Measurements from ENCODE around the gene TBCE. TPM values are rescaled to one million over a fixed set of nuclear protein-coding genes. Genes with fewer than 3 reads are reported as not detected.

The TBCE gene
- total and polyA plus RNA-seq, 2 experiments from 2014 or later = 21.5 to 43.9 TPM

GRCh38 chr1:235326719-235327558, 40.3 kb upstream of the TBCE start:
- H3K36me3 ChIP-seq (replicated peaks; ENCODE audit: insufficient read depth, low read depth) = no peaks in the 10 kb centered on the region
- peaks cover 82% of the 10 kb centered on the region for H3K79me2 ChIP-seq
- peak overlapping the region; percentile 86 for H3K4me2 ChIP-seq
- H3K4me3 ChIP-seq = peak overlapping the region; percentile 68
- H3K27me3 ChIP-seq = no peaks in the 10 kb centered on the region
- TF ChIP-seq, protein P1, sequence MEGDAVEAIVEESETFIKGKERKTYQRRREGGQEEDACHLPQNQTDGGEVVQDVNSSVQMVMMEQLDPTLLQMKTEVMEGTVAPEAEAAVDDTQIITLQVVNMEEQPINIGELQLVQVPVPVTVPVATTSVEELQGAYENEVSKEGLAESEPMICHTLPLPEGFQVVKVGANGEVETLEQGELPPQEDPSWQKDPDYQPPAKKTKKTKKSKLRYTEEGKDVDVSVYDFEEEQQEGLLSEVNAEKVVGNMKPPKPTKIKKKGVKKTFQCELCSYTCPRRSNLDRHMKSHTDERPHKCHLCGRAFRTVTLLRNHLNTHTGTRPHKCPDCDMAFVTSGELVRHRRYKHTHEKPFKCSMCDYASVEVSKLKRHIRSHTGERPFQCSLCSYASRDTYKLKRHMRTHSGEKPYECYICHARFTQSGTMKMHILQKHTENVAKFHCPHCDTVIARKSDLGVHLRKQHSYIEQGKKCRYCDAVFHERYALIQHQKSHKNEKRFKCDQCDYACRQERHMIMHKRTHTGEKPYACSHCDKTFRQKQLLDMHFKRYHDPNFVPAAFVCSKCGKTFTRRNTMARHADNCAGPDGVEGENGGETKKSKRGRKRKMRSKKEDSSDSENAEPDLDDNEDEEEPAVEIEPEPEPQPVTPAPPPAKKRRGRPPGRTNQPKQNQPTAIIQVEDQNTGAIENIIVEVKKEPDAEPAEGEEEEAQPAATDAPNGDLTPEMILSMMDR (IDR thresholded peaks at IDR 0.05; ENCODE audit: poor library complexity) = no peak
- TF ChIP-seq EZH2 (IDR thresholded peaks at IDR 0.05; ENCODE audit: borderline replicate concordance) = no peak
- TF ChIP-seq EZH2phosphoT487 (IDR thresholded peaks at IDR 0.05; ENCODE audit: low read depth, severe bottlenecking, unreplicated experiment) = no peak
- 1% methylated on average over 37 of the region's 78 CpGs for WGBS (ENCODE audit: low lambda C conversion rate, missing lambda C conversion rate)
- no peaks in the 10 kb centered on the region for H3K9me2 ChIP-seq (replicated peaks; ENCODE audit: insufficient read depth)
- peak overlapping the region; percentile 14 for H2AFZ ChIP-seq
- H3K4me1 ChIP-seq (ENCODE audit: insufficient read depth) = peaks cover 38% of the 10 kb centered on the region
- peak overlapping the region; percentile 93 for H3K27ac ChIP-seq
- peaks cover 72% of the 10 kb centered on the region for H4K20me1 ChIP-seq (ENCODE audit: insufficient read depth, poor library complexity, severe bottlenecking)
- DNase-seq (ENCODE audit: low spot score) = peak; percentile 58
- no peaks in the 10 kb centered on the region for H3K9me3 ChIP-seq (ENCODE audit: low read depth)

DNA sequence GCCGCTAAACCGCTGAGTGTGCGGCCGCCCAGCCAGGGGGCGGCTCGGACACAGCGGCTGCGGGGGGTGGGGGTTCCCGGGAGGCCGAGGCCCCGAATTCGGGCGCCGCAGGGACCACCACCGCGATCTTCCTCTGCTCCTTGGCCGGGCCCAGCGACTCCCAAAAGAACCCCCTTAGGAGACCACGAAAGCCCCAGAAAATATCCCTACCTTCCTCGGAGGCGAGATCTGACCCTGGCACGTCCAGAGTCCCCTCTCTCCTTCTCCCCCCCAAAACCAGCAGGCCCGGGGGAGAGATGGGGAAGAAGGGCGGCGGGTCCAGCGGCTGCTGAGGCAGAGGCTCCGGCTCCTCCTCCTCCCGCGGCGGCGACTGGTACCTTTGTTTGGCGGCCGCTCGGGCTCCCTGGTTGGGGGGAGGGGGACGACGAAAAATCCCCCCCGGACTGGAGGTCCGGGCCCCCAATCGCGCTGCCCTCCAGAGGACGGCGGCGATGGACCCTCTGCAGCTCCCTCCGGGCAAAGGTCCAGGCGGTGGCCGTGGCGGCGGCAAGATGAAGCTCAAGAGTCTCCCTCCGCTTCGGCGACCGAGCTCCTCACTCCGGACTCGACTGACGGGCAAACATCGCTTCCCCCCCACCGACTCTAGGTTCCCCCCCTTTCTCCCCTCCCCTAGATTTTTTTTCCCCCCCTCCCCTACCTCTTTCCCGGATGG, 39.5 kb upstream of the TBCE start, which contains the start of gene ARID4B:
ARID4B (minus strand) TSS at position 621 of the 712 bp plus-strand sequence. CDS start 1,260 bp downstream, outside the sequence.
- no peak for DNase-seq (ENCODE audit: low spot score)
- Histone ChIP-seq H3K9me3 (ENCODE audit: low read depth) (no peaks in the 10 kb centered on the region), H4K20me1 (ENCODE audit: insufficient read depth, poor library complexity, severe bottlenecking) (peaks cover 70% of the 10 kb centered on the region), H3K4me2 (peak within 1 kb of the TSS; percentile 86), H3K9me2 (replicated peaks; ENCODE audit: insufficient read depth) (no peaks in the 10 kb centered on the region), H3K4me1 (ENCODE audit: insufficient read depth) (peaks cover 38% of the 10 kb centered on the region), H3K36me3 (replicated peaks; ENCODE audit: insufficient read depth, low read depth) (no peaks in the 10 kb centered on the region), H3K27me3 (no peaks in the 10 kb centered on the region), H2AFZ (peak within 1 kb of the TSS; percentile 45), H3K79me2 (peaks cover 82% of the 10 kb centered on the region), H3K27ac (peak within 1 kb of the TSS; percentile 93), H3K4me3 (peak within 1 kb of the TSS; percentile 83)
- 3% methylated on average over 37 of the region's 58 CpGs for WGBS (ENCODE audit: low lambda C conversion rate, missing lambda C conversion rate)
- TF ChIP-seq, protein P1 (IDR thresholded peaks at IDR 0.05; ENCODE audit: poor library complexity) = no peak
- TF ChIP-seq EZH2phosphoT487 (IDR thresholded peaks at IDR 0.05; ENCODE audit: low read depth, severe bottlenecking, unreplicated experiment) = no peak
- TF ChIP-seq EZH2 (IDR thresholded peaks at IDR 0.05; ENCODE audit: borderline replicate concordance) = no peak

DNA sequence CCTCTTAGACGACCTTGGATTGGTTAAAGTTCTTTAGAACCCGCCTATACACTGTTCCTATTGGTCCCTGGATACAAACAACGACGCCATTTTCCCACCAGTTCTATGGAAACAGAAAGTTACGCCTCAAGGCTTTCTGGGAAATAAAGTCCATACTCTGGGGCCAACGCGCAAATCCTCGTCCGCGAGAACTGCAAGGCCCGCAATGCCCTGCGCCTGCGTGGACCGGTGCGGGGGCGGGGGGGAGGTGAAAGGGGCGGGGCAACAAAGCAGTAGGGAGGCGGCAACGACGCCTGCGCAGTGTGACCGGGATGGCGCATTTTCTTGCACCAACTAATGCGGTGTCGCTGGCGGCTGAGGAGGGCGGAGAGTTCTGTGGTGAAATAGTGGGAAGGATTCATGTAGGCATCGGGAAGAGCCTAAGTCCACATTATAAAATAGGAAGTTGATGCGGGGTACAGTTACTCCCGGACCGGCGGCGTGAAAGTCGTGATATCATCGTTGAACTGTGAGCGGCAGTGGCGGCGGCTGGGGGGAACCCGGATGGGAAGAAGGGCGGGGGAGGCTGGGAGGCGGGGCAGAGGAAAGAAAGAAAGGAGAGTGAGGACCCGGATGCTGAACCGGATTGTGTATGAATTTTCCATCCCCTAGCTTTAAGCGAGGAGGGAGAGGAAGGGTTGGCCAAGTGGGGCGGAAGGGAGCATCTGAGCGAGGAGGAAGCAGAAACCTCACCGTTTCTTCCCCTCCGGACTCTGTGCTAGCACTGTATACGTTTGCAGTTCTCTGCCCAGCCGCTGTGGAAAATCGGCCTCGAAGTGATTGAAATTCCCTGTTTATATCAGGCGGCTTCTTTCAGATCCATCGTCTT, 38.7 kb upstream of the TBCE start, which contains the start of gene GGPS1:
GGPS1 (plus strand) TSS at position 300 of the 868 bp plus-strand sequence. CDS start 6,695 bp downstream, outside the sequence.
- peak within 1 kb of the TSS; percentile 45 for H2AFZ ChIP-seq
- H3K9me2 ChIP-seq (replicated peaks; ENCODE audit: insufficient read depth) = no peaks in the 10 kb centered on the region
- H4K20me1 ChIP-seq (ENCODE audit: insufficient read depth, poor library complexity, severe bottlenecking) = peaks cover 63% of the 10 kb centered on the region
- H3K27ac ChIP-seq = peak within 1 kb of the TSS; percentile 93
- peaks cover 82% of the 10 kb centered on the region for H3K79me2 ChIP-seq
- H3K36me3 ChIP-seq (replicated peaks; ENCODE audit: insufficient read depth, low read depth) = no peaks in the 10 kb centered on the region
- H3K4me1 ChIP-seq (ENCODE audit: insufficient read depth) = peaks cover 38% of the 10 kb centered on the region
- H3K9me3 ChIP-seq (ENCODE audit: low read depth) = no peaks in the 10 kb centered on the region
- 1% methylated on average over 46 of the region's 54 CpGs for WGBS (ENCODE audit: low lambda C conversion rate, missing lambda C conversion rate)
- H3K4me3 ChIP-seq = peak within 1 kb of the TSS; percentile 83
- peak within 1 kb of the TSS; percentile 86 for H3K4me2 ChIP-seq
- no peaks in the 10 kb centered on the region for H3K27me3 ChIP-seq
- DNase-seq (ENCODE audit: low spot score) = peak; percentile 99
- TF ChIP-seq, protein P1 (IDR thresholded peaks at IDR 0.05; ENCODE audit: poor library complexity) = no peak
- no peak for TF ChIP-seq EZH2phosphoT487 (IDR thresholded peaks at IDR 0.05; ENCODE audit: low read depth, severe bottlenecking, unreplicated experiment)
- TF ChIP-seq EZH2 (IDR thresholded peaks at IDR 0.05; ENCODE audit: borderline replicate concordance) = no peak

All from hepatocyte (in vitro differentiated cells).